Lower leg skin (tissue), 3 donors: ENCODE measurements around the gene PTPRN2.

Experiments
- POLR2A ChIP-seq, 2 donors: fragments of 450-650 bp; IDR thresholded peaks; one replicate each; pipeline ENCODE4 v1.6.1; 2016 to 2017; ENCODE audit warnings: antibody characterized with exemption in 2 of 2, mild to moderate bottlenecking in 1 of 2, moderate library complexity in 1 of 2
- TF ChIP-seq, protein P1 (sequence below), 3 donors: fragments of 450-650 bp; IDR thresholded peaks; one replicate each; pipeline ENCODE4 v1.5.1; 2016; ENCODE audit warnings: antibody characterized with exemption in 3 of 3, mild to moderate bottlenecking in 3 of 3, moderate library complexity in 2 of 3

- TF ChIP-seq, protein P1, sequence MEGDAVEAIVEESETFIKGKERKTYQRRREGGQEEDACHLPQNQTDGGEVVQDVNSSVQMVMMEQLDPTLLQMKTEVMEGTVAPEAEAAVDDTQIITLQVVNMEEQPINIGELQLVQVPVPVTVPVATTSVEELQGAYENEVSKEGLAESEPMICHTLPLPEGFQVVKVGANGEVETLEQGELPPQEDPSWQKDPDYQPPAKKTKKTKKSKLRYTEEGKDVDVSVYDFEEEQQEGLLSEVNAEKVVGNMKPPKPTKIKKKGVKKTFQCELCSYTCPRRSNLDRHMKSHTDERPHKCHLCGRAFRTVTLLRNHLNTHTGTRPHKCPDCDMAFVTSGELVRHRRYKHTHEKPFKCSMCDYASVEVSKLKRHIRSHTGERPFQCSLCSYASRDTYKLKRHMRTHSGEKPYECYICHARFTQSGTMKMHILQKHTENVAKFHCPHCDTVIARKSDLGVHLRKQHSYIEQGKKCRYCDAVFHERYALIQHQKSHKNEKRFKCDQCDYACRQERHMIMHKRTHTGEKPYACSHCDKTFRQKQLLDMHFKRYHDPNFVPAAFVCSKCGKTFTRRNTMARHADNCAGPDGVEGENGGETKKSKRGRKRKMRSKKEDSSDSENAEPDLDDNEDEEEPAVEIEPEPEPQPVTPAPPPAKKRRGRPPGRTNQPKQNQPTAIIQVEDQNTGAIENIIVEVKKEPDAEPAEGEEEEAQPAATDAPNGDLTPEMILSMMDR (IDR thresholded peaks at IDR 0.05), result no peak
- TF ChIP-seq POLR2A (IDR thresholded peaks at IDR 0.05), result no peak
Observed at GRCh38 chr7:157577061-157577460, 1010.6 kb downstream of the PTPRN2 start.
